Measurements from ENCODE around the gene CYP27B1.

The CYP27B1 gene

GRCh38 chr12:57756406-57757341, 10.2 kb downstream of the CYP27B1 start:
- Mint-ChIP-seq H3K4me1 (peaks cover 38% of the 10 kb centered on the region), H3K9me3 (no peaks in the 10 kb centered on the region), H3K4me3 (peak overlapping the region; percentile 80 to 88 (median 82)), H3K36me3 (ENCODE audit: low read depth) (peaks cover 20% of the 10 kb centered on the region), H3K27ac (peak overlapping the region in 2 of 3 experiments; percentile 7 to 77), H3K27me3 (ENCODE audit: low read depth) (peaks cover 70% of the 10 kb centered on the region)
- TF ChIP-seq, protein P1, sequence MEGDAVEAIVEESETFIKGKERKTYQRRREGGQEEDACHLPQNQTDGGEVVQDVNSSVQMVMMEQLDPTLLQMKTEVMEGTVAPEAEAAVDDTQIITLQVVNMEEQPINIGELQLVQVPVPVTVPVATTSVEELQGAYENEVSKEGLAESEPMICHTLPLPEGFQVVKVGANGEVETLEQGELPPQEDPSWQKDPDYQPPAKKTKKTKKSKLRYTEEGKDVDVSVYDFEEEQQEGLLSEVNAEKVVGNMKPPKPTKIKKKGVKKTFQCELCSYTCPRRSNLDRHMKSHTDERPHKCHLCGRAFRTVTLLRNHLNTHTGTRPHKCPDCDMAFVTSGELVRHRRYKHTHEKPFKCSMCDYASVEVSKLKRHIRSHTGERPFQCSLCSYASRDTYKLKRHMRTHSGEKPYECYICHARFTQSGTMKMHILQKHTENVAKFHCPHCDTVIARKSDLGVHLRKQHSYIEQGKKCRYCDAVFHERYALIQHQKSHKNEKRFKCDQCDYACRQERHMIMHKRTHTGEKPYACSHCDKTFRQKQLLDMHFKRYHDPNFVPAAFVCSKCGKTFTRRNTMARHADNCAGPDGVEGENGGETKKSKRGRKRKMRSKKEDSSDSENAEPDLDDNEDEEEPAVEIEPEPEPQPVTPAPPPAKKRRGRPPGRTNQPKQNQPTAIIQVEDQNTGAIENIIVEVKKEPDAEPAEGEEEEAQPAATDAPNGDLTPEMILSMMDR (IDR thresholded peaks at IDR 0.05; ENCODE audit: unreplicated experiment in 3 of 3) = peak; percentile 44 to 67 (median 48)

DNA sequence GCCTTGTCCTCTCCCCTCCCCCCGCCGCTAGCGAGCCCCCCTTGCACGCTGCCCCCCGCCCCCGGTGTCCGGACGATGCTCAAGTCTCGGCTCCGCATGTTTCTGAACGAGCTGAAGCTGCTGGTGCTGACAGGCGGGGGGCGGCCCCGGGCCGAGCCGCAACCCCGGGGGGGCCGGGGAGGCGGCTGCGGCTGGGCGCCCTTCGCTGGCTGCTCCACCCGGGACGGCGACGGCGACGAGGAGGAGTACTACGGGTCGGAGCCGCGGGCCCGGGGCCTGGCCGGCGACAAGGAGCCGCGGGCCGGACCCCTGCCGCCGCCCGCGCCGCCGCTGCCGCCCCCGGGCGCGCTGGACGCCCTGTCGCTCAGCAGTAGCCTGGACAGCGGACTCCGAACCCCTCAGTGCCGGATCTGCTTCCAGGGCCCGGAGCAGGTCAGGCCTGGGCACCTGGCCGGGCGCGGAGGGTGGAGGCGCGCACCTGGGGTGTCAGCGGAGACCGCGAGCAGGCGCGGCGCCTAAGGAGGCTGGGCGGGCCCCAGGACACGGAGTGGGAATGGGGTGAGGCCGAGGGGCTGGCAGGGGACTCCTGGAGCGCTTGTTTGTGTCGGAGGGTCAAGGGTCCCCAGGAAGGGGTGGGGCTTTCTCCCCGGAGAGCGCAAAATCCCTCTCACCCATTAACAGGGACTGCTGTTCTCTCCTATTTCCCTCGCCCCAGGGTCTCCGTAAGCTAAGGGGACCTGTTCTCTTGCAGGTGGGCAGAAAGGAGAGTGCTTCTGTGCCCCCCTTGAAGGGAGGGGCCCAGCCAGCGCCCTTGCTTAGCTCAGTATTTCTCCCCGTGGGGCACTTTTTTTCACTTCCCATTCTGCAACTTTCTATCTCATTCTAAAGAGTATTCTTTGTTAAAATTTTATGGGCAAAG, 11.2 kb downstream of the CYP27B1 start:
- peaks cover 46% of the 10 kb centered on the region for H3K4me1 Mint-ChIP-seq
- peak overlapping the region; percentile 80 to 88 (median 82) for H3K4me3 Mint-ChIP-seq
- H3K27me3 Mint-ChIP-seq (ENCODE audit: low read depth) = peaks cover 61% of the 10 kb centered on the region
- peaks cover 30% of the 10 kb centered on the region for H3K36me3 Mint-ChIP-seq (ENCODE audit: low read depth)
- H3K27ac Mint-ChIP-seq = peak overlapping the region in 2 of 3 experiments; percentile 7 to 77
- TF ChIP-seq, protein P1 (IDR thresholded peaks at IDR 0.05; ENCODE audit: unreplicated experiment in 3 of 3) = no peak
- H3K9me3 Mint-ChIP-seq = no peaks in the 10 kb centered on the region

- no peaks in the 10 kb centered on the region for H3K9me3 Mint-ChIP-seq
Measured at GRCh38 chr12:57755194-57755453, 11.8 kb downstream of the CYP27B1 start.

GRCh38 chr12:57754411-57755193, 12.3 kb downstream of the CYP27B1 start, which contains the start of gene MARCHF9:
Gene MARCHF9 (plus strand): TSS chr12:57755103. CDS start chr12:57755529, 426 bp downstream.
- H3K4me1 Mint-ChIP-seq = peaks cover 46% of the 10 kb centered on the region
- TF ChIP-seq, protein P1 (IDR thresholded peaks at IDR 0.05; ENCODE audit: unreplicated experiment in 3 of 3) = no peak
- peaks cover 33% of the 10 kb centered on the region for H3K36me3 Mint-ChIP-seq (ENCODE audit: low read depth)
- no peaks in the 10 kb centered on the region for H3K9me3 Mint-ChIP-seq
- H3K27me3 Mint-ChIP-seq (ENCODE audit: low read depth) = peaks cover 50% of the 10 kb centered on the region
- H3K4me3 Mint-ChIP-seq = peak within 1 kb of the TSS; percentile 98 to 99 (median 99)
- H3K27ac Mint-ChIP-seq = peak within 1 kb of the TSS; percentile 87 to 92 (median 90)

More at GRCh38 chr12:57755194-57755453, 11.8 kb downstream of the CYP27B1 start:
- Mint-ChIP-seq H3K36me3 (ENCODE audit: low read depth) (peaks cover 35% of the 10 kb centered on the region), H3K4me1 (peaks cover 46% of the 10 kb centered on the region), H3K27me3 (ENCODE audit: low read depth) (peaks cover 55% of the 10 kb centered on the region), H3K27ac (no peak overlapping the region), H3K4me3 (peak overlapping the region in 1 of 3 experiments; percentile 17)
- TF ChIP-seq, protein P1 (IDR thresholded peaks at IDR 0.05; ENCODE audit: unreplicated experiment in 3 of 3) = no peak

GRCh38 chr12:57753756-57754337, 13.0 kb downstream of the CYP27B1 start:
- H3K27me3 Mint-ChIP-seq (ENCODE audit: low read depth) = peaks cover 48% of the 10 kb centered on the region
- no peaks in the 10 kb centered on the region for H3K9me3 Mint-ChIP-seq
- peaks cover 36% of the 10 kb centered on the region for H3K36me3 Mint-ChIP-seq (ENCODE audit: low read depth)
- peaks cover 46% of the 10 kb centered on the region for H3K4me1 Mint-ChIP-seq
- TF ChIP-seq, protein P1 (IDR thresholded peaks at IDR 0.05; ENCODE audit: unreplicated experiment in 3 of 3) = no peak
- H3K27ac Mint-ChIP-seq = peak overlapping the region; percentile 87 to 92 (median 90)
- H3K4me3 Mint-ChIP-seq = peak overlapping the region; percentile 98 to 99 (median 99)
